ENCODE results near the gene TMPRSS2.

DNA sequence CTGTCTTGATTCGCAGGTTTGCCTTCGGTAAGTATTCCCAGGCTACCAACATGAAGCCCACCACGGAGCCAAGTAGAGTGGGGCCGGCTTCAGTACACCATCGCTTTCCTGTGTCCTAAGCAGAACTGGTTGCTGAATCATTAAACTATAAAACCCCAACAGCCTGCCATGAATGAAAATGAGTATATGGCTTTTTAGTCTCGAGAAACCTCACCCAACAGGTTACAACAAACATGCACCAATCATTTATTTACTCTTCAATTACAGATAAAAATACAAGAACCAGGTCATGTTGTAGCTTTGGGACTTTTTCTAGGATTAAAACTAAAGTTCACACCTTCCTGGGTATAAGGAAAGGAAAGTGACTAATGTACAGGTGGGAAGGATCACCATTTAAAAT, 7.6 kb downstream of the TMPRSS2 start:
- TF ChIP-seq, protein P1, sequence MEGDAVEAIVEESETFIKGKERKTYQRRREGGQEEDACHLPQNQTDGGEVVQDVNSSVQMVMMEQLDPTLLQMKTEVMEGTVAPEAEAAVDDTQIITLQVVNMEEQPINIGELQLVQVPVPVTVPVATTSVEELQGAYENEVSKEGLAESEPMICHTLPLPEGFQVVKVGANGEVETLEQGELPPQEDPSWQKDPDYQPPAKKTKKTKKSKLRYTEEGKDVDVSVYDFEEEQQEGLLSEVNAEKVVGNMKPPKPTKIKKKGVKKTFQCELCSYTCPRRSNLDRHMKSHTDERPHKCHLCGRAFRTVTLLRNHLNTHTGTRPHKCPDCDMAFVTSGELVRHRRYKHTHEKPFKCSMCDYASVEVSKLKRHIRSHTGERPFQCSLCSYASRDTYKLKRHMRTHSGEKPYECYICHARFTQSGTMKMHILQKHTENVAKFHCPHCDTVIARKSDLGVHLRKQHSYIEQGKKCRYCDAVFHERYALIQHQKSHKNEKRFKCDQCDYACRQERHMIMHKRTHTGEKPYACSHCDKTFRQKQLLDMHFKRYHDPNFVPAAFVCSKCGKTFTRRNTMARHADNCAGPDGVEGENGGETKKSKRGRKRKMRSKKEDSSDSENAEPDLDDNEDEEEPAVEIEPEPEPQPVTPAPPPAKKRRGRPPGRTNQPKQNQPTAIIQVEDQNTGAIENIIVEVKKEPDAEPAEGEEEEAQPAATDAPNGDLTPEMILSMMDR (IDR thresholded peaks at IDR 0.05) = no peak
- TF ChIP-seq POLR2A (IDR thresholded peaks at IDR 0.05) = no peak

Measured in adrenal gland (tissue), 5 donors.